NCI-H1092 treated with DMSO at 0.1 percent for 48 hours (cell line): Measurements from ENCODE around the gene LRCH4.

ENCODE experiments used
- DNase-seq: peaks from one replicate; lab custom pipeline; 2025; lab: John Stamatoyannopoulos, UW

Gene LRCH4

DNA sequence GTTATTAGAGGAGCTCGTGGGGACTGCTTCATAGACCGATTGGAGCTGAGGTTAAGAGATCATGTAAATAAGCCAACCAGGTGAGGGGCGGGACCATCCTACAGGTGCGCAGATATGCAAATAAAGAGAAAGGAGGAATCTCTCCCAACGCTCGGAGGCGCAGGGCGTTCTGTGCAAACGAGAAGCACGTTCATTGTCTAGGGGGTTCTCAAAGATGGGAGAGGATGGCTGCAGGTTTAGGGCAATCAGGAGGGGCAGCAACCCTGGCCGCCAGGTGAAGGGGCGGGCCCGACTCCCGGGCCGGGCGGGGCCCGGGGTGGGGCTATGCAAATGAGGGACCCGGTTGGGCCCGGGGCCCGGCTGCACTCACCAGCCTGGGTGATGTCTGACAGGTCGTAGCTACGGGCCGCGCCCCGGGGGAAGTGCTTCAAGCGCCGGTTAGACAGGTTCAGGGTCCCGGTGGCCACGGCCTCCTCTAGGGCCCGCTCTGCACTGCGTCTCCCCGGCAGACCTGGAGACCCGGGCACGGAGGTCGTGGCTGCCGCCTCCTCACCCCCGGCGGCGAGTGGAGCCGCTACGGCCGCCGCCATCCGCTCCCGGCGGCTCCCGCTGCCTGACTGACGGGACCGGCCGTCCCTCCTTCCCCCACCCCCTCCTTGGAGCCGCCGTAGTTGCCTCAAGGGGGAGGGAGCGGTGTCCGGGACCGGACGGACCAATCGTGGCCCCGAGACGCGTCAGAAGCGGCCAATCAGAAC lies at the start of gene LRCH4:
Gene LRCH4 (minus strand): TSS at position 619 of the 755 bp plus-strand sequence. CDS start 29 bp downstream, at position 590.
- peak; percentile 72 for DNase-seq

DNA sequence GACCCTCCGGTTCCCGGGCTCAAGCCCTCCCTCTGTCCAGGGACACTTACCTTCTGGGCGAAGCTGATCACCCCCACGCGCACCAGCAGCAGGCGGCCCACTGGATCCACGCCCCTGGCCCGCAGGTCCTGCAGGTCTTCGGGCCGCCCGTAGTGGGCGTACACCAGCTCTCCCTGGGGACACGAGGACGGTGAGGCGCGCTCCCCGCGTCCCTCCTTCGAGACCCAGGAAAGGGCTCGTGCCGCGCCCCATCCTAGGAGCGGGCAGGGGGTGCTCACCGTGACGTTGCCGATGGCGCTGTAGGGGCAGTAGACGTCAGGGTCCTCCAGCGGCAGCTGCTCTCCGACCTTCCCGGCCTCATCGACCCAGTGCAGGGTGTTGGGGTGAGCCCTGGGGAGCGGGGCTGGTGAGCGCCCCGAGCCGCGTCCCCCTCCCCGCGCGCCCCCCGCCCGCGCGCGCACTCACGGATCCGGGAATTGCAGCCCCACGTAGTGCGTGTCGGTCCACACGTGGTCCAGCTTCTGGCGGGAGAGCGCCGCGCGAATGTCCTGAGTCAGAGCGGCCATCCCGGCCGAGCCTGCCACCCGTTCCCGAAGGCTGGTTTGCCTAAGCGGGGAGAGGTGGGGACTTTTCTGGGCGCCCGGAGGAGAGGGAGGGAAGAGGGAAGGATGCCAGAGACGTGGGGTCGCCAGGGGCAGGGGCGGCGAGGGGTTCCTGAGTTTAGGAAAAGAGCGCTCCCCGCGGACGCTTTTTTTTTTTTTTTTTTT lies 47.2 kb upstream of the LRCH4 start:
- peak; percentile 50 for DNase-seq

GRCh38 chr7:100630066-100630465 lies 44.1 kb upstream of the LRCH4 start:
- DNase-seq: no peak

- no peak for DNase-seq
Measured at GRCh38 chr7:100629117-100629716, 43.3 kb upstream of the LRCH4 start.

DNA sequence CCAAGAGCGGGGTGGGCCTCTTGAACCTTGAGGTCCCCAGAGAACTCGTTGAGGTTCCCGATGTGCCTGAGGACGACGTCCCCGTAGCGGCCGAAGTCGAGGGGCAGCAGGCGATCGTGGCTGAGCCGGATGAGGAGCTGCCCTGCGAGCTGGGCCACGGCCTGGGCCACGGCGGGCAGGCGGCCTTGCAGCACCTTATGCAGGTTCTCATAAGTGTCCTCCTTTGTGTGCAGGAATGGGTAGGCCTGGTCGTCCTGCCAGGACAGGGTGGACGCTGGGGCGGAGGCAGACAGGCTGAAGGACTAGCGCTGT lies 41.3 kb upstream of the LRCH4 start:
- no peak for DNase-seq

GRCh38 chr7:100626530-100627237 lies 40.8 kb upstream of the LRCH4 start:
- DNase-seq: peak; percentile 82

DNA sequence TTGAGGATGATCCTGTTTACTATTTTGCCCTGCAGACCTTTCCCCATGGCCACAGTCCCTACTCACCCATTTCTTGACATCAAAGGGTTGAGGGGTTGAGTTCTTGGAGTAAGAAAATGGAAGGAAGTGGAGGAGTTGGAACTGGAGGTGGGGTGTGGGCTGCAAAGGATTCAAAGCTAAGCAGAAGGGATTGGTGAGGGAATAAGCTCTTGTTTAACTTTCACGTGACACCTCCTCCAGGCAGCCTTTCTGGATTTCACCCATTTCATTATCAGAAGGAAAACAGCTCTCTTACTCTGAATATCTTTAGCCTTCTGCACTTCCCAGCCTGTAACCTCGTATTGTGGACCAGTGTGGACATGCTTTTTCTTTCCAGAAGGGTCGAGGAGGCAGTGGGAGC lies 40.1 kb upstream of the LRCH4 start:
- DNase-seq: no peak

GRCh38 chr7:100623951-100624824 lies 38.3 kb upstream of the LRCH4 start:
- DNase-seq: no peak

- no peak for DNase-seq
Measured at GRCh38 chr7:100621554-100621953, 35.6 kb upstream of the LRCH4 start.

DNA sequence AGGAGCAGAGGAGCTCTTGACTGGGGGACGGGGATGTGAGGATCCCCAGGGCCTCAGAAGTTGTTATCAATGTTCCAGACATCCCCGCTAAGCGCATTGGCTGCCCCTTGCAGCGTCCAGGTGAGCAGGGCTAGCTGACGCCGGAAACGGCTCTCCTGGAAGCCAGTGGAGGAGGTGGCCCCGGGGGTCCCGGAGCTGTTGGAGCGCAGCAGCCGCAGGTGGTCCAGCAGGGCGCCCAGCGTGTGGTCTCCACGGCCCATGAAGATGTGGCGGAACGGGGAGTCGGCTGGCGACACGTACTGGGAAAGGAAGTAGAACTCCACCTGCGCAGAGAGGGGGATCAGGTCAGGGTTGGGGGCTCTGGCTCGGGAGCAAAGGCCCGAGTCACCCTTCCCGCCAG lies 34.9 kb upstream of the LRCH4 start:
- DNase-seq: no peak

- DNase-seq: no peak
Measured at GRCh38 chr7:100620239-100620638, 34.3 kb upstream of the LRCH4 start.

DNA sequence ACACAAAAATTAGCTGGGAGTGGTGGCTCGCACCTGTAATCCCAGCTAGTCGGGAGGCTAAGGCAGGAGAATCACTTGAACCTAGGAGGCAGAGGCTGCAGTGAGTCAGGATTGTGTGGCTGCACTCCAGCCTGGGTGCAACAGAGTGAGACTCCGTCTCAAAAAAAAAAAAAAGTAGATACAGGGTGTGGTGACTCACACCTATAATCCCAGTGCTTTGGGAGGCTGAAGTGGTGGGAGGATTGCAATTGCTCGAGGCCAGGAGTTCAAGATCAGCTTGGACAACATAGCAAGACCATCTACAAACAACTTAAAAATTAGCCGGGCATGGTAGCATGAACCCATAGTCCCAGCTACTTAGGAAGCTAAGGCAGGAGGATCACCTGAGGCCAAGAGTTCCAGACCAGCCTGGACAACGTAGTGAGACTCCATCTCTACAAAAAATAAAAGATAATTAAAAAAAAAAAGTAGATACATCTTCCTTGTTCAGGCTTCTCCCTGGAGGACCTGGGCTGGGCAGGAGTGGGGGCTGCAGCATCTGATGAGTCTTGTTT lies 28.5 kb upstream of the LRCH4 start:
- no peak for DNase-seq

- DNase-seq: no peak
Measured at GRCh38 chr7:100613412-100614175, 27.7 kb upstream of the LRCH4 start.

DNA sequence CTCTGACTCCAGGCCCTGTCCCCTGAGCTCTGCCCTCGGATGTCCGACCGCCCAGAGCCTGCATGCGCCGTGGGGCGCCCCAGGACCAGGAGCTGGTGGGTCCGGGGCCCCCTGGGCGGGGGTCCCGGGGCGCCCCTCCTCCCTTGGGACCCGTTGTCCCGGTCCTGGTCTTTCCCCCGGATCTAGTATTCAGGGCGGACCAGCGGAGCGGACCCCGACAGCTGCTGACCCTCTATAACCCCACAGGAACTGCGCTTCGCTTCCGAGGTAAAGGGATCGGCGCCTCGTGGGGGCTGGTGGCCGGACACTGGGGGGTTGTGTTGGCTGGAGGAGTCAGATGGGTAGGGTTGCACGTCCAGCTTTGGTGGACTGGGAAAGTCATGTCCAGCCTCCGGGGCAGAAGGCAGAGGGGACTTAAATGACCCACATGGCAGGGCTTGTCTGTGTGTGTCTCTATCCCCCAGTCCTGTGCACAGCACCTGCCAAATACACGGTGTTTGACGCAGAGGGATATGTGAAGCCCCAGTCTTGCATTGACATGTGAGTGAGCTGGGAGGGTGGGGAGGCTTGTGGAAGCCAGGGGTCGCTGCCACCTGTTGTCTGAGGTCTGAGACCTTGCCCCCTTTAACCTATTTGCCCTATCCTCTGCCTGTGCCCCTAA lies 26.9 kb upstream of the LRCH4 start:
- DNase-seq: peak; percentile 23

DNA sequence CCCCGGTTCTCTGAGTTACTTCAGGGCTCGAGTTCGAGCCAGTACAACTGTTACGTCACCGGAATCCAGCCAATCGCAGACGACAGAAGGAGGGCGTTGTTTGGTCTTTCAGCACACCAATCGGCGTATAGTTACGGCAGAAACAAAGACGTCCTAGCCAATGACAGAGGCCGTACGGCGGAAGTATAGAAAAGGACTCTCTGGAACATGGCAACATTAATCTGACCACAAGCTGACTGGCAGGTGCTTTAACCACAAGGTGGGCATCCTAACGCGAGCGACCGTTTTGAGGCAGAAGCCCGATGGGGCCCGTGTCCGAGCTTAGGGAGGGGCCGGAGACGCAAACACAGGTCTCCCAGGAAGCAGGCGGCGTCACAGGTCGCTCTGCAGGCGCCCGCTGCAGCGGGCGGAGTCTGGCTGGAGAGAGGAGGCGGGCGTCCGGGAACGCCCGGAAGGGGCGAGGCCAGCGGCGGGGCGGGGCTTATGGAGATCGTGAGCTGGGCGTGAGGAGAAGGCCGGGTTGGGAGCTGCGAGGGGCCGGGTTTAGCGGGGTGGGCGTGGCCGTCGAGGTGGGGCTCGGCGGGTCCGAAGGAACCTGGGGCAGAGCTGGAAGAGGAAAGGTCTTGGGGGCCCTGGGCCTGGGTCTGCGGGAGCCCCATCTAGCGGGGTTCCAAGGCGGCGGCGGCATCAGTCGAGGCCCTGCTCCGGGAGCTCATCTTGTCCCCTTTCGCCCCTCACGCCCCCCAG lies 26.2 kb upstream of the LRCH4 start, which contains the start of gene MOSPD3:
Gene MOSPD3 (plus strand): TSS at position 558 of the 747 bp plus-strand sequence. CDS start 252 bp downstream, outside the sequence.
- DNase-seq: peak; percentile 100

DNA sequence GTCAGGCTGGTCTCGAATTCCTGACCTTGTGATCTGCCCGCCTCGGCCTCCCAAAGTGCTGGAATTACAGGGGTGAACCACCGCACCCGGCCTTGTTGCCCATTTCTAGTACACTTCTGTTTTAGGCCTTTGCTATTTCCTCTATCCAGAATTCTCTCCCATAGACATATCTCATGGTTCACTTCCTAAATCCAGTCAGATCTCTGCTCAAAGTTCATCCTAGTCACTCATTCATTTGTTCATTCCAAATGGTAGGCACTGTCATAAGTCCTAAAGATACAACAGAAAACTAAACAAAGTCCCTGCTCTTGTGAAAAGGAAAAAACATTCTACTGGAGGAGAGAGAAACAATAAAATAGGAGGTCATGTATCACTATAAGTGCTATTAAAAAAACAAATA lies 24.0 kb upstream of the LRCH4 start:
- no peak for DNase-seq

DNA sequence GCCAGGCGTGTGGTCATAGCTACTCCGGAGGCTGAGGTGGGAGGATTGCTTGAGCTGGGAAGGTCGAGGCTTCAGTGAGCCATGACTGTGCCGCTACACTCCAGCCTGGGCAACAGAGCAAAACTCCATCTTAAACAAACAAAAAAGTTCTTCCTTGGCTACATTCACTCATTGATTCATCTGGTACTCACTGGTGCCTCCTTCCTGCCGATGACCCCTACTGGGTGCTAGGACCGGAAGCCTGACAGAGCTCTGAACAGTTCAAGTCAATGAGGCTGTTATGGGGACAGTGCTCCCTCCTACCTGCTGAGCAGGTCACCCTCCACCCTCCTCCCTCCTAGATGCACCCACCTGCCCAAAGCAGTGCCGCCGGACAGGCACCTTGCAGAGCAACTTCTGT lies 21.2 kb upstream of the LRCH4 start:
- DNase-seq: no peak

GRCh38 chr7:100606313-100606712 lies 20.4 kb upstream of the LRCH4 start:
- DNase-seq: no peak
